SK-N-MC (cell line): Measurements from ENCODE around the gene CLDN22.

Experiments
- DNase-seq: peaks from one replicate; pipeline ENCODE4 v3.0.0-alpha.2; 2011; ENCODE audit warnings: low read depth, low spot score
- H3K27ac ChIP-seq: fragments of 200-600 bp; sonication (generic); 2 replicates; pipeline ENCODE4 v1.5.1; 2016; ENCODE audit warnings: mixed run types
- H3K36me3 ChIP-seq: fragments of 200-600 bp; sonication (generic); 2 replicates; pipeline ENCODE4 v1.6.1; 2017; ENCODE audit warnings: antibody characterized with exemption, low read length, mixed read lengths; ENCODE audit not compliant: insufficient read depth
- H3K4me3 ChIP-seq: fragments of 200-600 bp; sonication (generic); 2 replicates; pipeline ENCODE4 v1.5.1; 2016
- H3K9ac ChIP-seq: fragments of 200-600 bp; sonication (generic); 2 replicates; pipeline ENCODE4 v1.8.0; 2017; ENCODE audit warnings: mixed run types, mixed read lengths; ENCODE audit not compliant: insufficient read length
- H3K9me3 ChIP-seq: fragments of 200-600 bp; sonication (generic); 2 replicates; pipeline ENCODE4 v1.6.1; 2017; ENCODE audit warnings: low read depth, mild to moderate bottlenecking, antibody characterized with exemption, low read length, moderate library complexity, mixed read lengths
- EZH2 ChIP-seq: fragments of 200-600 bp; sonication (generic); IDR thresholded peaks from one replicate; pipeline ENCODE4 v1.6.1; 2017; ENCODE audit warnings: antibody characterized with exemption
- FOXP2 ChIP-seq: optimal IDR thresholded peaks from 2 replicates; pipeline ENCODE3; 2011; ENCODE audit warnings: mild to moderate bottlenecking, moderate library complexity; ENCODE audit not compliant: insufficient read depth; ENCODE audit errors: extremely low read length, control extremely low read depth
- POLR2AphosphoS5 ChIP-seq: IDR thresholded peaks from 2 replicates; pipeline ENCODE4 v1.6.1; 2012; ENCODE audit warnings: mild to moderate bottlenecking, low read depth, low read length, borderline replicate concordance

Gene CLDN22

DNA sequence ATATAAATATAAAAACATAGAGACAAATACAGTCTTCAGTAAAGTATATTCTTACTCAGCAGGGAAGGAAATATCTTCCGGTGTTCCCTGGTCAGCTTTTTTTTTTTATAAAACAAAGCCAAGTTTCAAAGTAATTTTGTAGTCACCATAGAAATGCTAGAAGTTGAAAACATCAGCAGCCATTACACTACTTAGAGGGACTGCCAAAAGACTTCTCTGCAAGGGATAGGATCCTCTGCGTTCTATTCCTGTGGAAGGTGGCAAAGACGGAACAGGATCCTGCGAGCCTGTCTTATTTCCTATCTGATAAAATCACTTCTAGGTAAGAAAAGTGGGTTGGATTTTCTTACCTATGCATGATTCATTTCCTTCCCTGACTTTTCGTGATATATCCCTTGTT, 19.4 kb downstream of the CLDN22 start:
- DNase-seq: no peak
- TF ChIP-seq POLR2AphosphoS5: no peak
- Histone ChIP-seq H3K36me3 (peaks cover 10% of the 10 kb centered on the region; the same call in 1 of the 2 replicates), H3K9ac (no peak overlapping the region), H3K27ac (no peak overlapping the region), H3K4me3 (no peak overlapping the region), H3K9me3 (no peaks in the 10 kb centered on the region)

DNA sequence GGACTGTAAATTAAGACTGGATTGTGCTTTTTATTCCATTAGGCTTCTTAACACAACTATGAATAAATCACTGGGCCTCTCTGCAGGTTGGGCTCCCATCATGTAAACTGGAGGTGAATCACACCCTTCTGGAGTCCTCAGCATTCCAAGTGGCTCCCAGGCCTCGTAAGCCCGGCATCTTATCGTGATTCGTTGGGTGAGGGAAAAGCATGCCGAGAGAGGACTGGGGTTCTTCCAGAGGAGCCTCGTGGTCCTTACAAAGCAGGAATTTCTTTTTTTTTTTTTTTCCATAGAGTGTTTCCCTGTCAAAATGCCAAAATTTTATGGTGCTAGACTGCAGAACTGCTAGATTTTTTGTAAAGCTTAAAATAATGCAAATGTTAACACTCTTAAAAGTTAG, 20.0 kb downstream of the CLDN22 start:
- Histone ChIP-seq H3K27ac (no peak overlapping the region), H3K9me3 (no peaks in the 10 kb centered on the region), H3K4me3 (no peak overlapping the region), H3K36me3 (peaks cover 10% of the 10 kb centered on the region; the same call in 1 of the 2 replicates), H3K9ac (no peak overlapping the region)
- DNase-seq: no peak
- TF ChIP-seq EZH2 (no peak), POLR2AphosphoS5 (no peak), FOXP2 (no peak)

DNA sequence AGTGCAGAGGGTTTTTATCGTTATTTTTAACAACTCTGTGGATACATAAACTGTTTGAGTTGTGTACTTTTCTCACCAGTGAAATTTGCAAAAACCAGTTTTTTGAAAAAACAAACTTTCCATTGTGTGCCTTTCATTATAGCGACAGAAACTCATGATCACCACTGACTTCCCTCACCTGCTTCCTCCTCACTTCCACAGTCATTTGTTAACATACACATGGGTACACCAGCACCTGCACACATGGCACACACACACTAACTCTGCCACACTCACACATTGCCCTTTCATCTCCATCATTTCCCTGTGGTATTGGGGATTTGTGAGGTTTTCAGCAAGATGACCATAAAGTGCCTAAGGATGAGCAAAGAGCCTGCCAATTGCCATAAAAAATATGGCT, 20.6 kb downstream of the CLDN22 start:
- no peak overlapping the region for H3K9ac ChIP-seq
- H3K9me3 ChIP-seq: no peaks in the 10 kb centered on the region
- TF ChIP-seq POLR2AphosphoS5 (no peak), EZH2 (no peak), FOXP2 (no peak)
- no peak overlapping the region for H3K4me3 ChIP-seq
- H3K36me3 ChIP-seq: peaks cover 5% of the 10 kb centered on the region; the same call in 1 of the 2 replicates
- DNase-seq: no peak
- no peak overlapping the region for H3K27ac ChIP-seq

DNA sequence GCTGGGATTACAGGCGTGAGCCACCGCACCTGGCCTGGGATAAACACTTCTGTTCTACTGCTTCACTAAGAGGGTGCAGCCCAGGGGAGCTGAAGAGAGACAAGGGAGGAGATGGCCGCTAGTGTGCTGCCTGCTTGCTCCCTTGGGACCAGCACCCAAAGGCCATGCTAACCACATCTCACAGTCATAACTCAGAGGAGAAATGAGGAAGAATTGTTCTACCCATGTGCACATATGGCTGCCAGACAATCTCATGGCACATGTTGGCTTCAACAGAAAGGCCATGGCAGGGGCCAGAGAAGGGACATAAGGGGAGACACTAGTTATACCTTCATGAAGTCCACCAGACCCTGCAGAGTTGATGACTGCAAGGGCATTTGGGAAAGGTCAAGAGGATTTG, 22.4 kb downstream of the CLDN22 start:
- H3K9ac ChIP-seq: no peak overlapping the region

DNA sequence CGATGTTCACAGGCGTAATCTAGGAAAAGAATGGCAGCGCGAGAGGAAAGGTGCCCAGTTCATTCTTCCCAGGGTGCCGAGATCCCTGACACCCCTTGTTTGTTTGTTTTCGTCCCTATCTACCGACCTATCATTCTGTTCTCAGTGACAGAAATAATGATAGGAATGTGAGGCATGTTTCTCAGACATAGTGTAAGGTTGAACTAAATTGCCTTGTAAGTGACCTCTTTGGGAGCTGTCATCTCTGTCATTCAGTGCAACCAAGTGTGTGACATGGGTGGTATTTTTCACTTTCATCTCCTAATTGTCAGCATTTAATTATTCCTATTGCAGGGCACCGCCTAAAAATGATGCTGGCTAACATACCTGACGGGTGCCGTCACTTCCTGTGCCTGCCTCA, 24.4 kb downstream of the CLDN22 start:
- H3K36me3 ChIP-seq: no peaks in the 10 kb centered on the region; the same call in 1 of the 2 replicates

More for the DNA sequence above, 22.4 kb downstream of the CLDN22 start:
- no peak for TF ChIP-seq FOXP2
- TF ChIP-seq EZH2: no peak
- no peak for TF ChIP-seq POLR2AphosphoS5
- Histone ChIP-seq H3K9me3 (no peaks in the 10 kb centered on the region), H3K36me3 (no peaks in the 10 kb centered on the region; the same call in 1 of the 2 replicates), H3K4me3 (no peak overlapping the region), H3K27ac (no peak overlapping the region)
- no peak for DNase-seq

DNA sequence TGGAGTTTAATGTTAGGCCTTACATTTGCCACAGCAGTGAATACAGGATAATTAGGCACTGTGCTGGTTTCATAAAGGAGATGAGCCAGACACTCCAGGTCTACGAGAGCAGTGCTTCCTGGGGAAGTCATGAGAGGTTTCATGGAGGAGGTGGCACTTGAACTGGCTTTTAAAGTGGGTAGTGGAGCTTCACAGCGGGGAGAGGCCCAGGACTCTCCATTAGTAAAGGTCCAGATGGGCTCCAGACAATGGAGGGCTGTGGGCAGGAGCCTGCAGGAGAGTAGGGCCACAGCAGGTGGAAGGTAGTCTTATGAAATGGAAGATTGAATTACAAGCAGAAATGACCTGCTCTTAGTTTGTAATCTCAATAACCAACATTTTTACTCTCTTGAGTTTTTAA, 29.0 kb downstream of the CLDN22 start:
- H3K36me3 ChIP-seq: peaks cover 29% of the 10 kb centered on the region
- no peak overlapping the region for H3K9ac ChIP-seq
- TF ChIP-seq EZH2 (no peak), FOXP2 (no peak), POLR2AphosphoS5 (no peak)
- no peak overlapping the region for H3K4me3 ChIP-seq
- no peak for DNase-seq
- no peaks in the 10 kb centered on the region for H3K9me3 ChIP-seq
- no peak overlapping the region for H3K27ac ChIP-seq

More for the DNA sequence above, 24.4 kb downstream of the CLDN22 start:
- TF ChIP-seq POLR2AphosphoS5 (no peak), FOXP2 (no peak), EZH2 (no peak)
- H3K9ac ChIP-seq: no peak overlapping the region
- H3K27ac ChIP-seq: no peak overlapping the region
- no peak overlapping the region for H3K4me3 ChIP-seq
- DNase-seq: no peak
- no peaks in the 10 kb centered on the region for H3K9me3 ChIP-seq

DNA sequence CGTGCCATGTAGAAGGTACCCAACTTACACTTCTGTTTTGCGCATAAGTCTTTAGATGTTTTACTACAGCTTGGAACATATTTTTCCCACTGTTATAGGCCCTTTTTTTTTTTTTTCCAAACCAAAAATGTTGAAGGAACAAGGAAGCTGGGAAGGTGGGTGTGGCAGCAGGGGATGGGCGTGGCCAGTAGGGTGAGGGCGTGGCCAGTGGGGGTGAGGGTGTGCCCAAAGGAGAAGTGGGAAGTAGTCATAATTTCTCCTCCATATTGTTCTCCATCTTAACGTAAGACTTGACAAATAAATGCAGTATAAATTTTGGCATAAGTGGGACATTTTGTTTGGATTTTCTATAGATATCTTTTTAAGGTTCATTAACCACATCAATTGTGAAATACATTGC, 30.4 kb downstream of the CLDN22 start:
- no peak overlapping the region for H3K27ac ChIP-seq
- no peak overlapping the region for H3K9ac ChIP-seq
- H3K4me3 ChIP-seq: no peak overlapping the region
- no peaks in the 10 kb centered on the region for H3K9me3 ChIP-seq
- DNase-seq: no peak
- peaks cover 35% of the 10 kb centered on the region for H3K36me3 ChIP-seq
- TF ChIP-seq POLR2AphosphoS5 (no peak), EZH2 (no peak), FOXP2 (no peak)

DNA sequence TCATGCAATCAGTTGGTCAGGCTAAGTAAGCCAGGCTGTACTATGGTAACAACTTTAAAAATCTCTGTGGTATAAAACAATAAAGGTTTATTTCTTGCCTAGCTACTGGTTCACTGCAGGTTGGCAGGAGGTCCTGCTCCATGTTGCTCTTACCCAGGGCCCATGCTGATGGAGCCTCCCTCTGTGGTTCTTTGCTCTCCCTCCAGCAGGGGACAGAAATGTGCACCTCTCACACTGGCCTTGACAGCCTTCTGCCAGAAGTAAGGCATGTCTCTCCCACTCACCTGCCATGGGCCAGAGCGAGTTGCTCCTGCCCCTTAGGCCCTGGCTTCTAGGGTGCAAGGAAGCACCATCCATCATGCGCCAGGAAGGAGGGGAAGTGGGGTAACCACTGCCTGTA, 31.1 kb downstream of the CLDN22 start:
- no peak overlapping the region for H3K9ac ChIP-seq
- TF ChIP-seq EZH2 (no peak), POLR2AphosphoS5 (no peak), FOXP2 (no peak)
- no peaks in the 10 kb centered on the region for H3K9me3 ChIP-seq
- H3K36me3 ChIP-seq: peaks cover 43% of the 10 kb centered on the region
- H3K4me3 ChIP-seq: no peak overlapping the region
- DNase-seq: no peak
- no peak overlapping the region for H3K27ac ChIP-seq

DNA sequence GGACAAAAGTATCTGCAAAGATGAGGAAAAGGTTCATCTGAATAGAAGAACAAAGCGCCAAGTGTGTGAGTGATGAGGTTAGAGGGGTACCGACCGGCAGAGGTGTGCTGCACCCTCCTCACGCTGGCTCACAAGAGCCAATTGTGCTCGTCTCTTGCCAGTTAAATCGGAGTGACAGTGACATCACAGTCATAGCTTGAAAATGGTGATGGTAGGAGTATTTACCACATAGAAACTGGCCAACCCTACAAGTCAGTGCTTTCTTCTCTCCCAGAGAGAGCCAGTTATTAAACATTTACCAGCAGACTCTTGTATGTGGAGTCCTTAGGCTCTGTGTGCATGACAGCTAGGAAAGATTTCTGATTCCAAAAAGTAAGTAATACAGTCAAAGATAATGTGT, 32.4 kb downstream of the CLDN22 start:
- H3K9me3 ChIP-seq: no peaks in the 10 kb centered on the region
- no peak overlapping the region for H3K27ac ChIP-seq
- H3K9ac ChIP-seq: no peak overlapping the region
- no peak for DNase-seq
- no peak overlapping the region for H3K4me3 ChIP-seq
- peaks cover 51% of the 10 kb centered on the region for H3K36me3 ChIP-seq
- TF ChIP-seq EZH2: no peak
- no peak for TF ChIP-seq FOXP2
- no peak for TF ChIP-seq POLR2AphosphoS5

DNA sequence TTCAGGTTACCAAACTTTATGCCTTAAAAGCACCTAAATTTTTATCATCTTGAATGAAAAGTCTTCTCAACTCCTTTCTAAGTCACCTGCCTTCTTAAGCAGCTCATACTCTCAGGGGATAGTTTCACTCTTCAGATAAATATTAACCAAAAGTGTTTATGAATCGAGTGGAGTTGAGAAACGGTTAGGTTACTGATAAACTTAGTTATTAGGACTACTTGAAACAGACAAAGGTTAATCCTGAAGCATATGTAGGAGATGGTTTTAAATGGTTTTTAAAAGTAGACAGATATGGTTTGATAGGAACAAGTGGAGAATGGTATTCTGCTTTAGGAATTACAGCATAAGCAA, 32.8 kb downstream of the CLDN22 start:
- Histone ChIP-seq H3K36me3 (peaks cover 54% of the 10 kb centered on the region), H3K9me3 (no peaks in the 10 kb centered on the region), H3K4me3 (no peak overlapping the region), H3K9ac (no peak overlapping the region), H3K27ac (no peak overlapping the region)
- TF ChIP-seq FOXP2 (no peak), POLR2AphosphoS5 (no peak), EZH2 (no peak)
- DNase-seq: no peak
